SH-SY5Y (cell line): ENCODE data around the gene TMEM115.

ENCODE experiments used
- GATA2 ChIP-seq: IDR thresholded peaks from 2 replicates; pipeline ENCODE4 v1.6.1; 2011; ENCODE audit warnings: mild to moderate bottlenecking, low read depth, low read length
- GATA3 ChIP-seq: IDR thresholded peaks from 2 replicates; pipeline ENCODE4 v1.6.1; 2011; ENCODE audit warnings: low read depth, mild to moderate bottlenecking, low read length, moderate library complexity

DNA sequence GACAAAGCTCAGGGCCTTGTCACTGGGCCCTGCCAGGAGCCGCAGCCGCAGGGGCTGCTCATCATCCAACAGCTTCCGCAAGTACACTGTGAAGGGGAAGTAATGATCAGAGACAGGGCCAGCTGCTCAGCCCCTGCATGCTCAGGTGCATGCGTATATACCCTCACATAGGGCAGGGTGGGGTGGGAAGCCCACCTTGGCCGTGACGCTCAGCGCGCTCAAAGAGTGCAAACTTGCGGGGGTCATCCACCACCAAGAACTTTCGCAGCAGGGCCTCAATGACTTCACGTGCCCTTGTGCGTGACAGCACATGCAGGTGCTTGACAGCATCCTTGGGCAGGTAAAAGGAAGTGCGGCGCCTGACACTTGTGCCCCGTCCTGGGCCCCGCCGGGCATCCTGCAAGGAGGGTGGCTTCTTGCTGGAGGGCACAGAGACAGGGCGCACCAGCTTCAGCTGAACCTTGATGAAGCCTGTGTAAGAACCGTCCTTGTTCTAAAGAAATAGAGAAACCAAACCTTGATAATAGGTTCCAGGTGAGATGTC is 27.9 kb downstream of the TMEM115 start:
- no peak for TF ChIP-seq GATA3
- no peak for TF ChIP-seq GATA2
